Skin epidermis (tissue), 12 donors: Measurements from ENCODE around the gene NR6A1.

Experiments
- H3K27ac ChIP-seq, 21 experiments: fragments of 200-600 bp; sonication (generic) in 11 of 21; one replicate each; pipeline ENCODE4 v1.5.0; 2020; ENCODE audit warnings: mild to moderate bottlenecking in 3 of 21, inconsistent platforms in 2 of 21, moderate library complexity in 2 of 21
- H3K4me3 ChIP-seq, 7 experiments: fragments of 200-600 bp; sonication (generic) in 2 of 7; one replicate each; pipeline ENCODE4 v1.5.0; 2020; ENCODE audit warnings: inconsistent platforms in 2 of 7, mild to moderate bottlenecking in 2 of 7, moderate library complexity in 1 of 7

NR6A1 gene

GRCh38 chr9:124605258-124605657, 165.9 kb downstream of the NR6A1 start:
- H3K4me3 ChIP-seq: no peak overlapping the region
- no peak overlapping the region for H3K27ac ChIP-seq

GRCh38 chr9:124602632-124603031, 168.5 kb downstream of the NR6A1 start:
- H3K4me3 ChIP-seq: no peak overlapping the region
- peak overlapping the region in 10 of 21 experiments; percentile 1 to 72 (median 40) for H3K27ac ChIP-seq

DNA sequence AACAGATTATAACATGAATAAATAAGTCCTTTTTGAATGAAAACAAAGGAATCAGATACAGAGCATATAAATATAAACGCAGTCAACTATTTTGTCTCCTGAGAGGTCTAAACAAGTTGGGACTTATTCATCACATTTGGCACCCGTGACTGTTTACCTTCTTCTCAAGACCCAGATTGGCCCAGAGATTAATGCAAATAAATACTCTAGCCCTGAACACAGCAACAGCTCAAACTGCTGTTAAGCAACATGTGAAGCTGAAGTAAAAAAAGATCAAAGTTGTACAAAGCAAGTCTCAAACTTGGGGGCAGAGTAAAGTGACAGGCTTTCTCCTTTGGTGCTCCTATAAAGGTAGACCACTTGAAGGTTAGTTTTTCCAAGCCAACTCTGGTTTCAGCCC, 168.9 kb downstream of the NR6A1 start:
- no peak overlapping the region for H3K4me3 ChIP-seq
- peak overlapping the region in 10 of 21 experiments; percentile 1 to 72 (median 43) for H3K27ac ChIP-seq

GRCh38 chr9:124600407-124600806, 170.7 kb downstream of the NR6A1 start:
- Histone ChIP-seq H3K27ac (peak overlapping the region in 1 of 21 experiments; percentile 56), H3K4me3 (no peak overlapping the region)

DNA sequence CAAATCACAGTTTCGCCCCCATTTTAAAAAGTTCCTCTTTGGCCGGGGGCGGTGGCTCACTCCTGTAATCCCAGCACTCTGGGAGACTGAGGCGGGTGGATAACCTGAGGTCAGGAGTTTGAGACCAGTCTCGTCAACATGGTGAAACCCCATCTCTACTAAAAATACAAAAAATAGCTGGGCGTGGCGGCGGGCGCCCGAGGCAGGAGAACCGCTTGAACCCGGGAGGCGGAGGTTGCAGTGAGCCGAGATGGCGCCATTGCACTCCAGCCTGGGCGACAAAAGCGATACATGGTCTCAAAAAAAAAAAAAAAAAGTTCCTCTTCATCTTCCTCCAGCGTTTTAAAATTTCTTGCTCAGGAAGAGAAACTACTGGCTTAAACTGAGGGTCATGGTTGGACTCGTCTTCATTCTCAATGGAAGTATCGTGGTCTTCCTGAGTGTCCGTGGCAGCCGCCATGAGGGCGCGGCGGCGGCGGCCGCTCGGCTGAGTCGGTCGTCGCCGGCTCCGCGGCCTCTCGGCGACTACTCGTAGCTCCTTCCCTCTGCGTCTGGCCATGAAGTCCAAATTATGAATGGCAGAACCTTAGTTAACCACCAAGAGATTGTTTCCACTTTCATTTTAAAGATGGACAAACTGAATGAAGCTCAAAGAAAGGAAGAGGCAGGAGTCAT, 171.9 kb downstream of the NR6A1 start:
- H3K27ac ChIP-seq: no peak overlapping the region
- H3K4me3 ChIP-seq: no peak overlapping the region

GRCh38 chr9:124598048-124598447, 173.1 kb downstream of the NR6A1 start:
- H3K27ac ChIP-seq: no peak overlapping the region
- no peak overlapping the region for H3K4me3 ChIP-seq

DNA sequence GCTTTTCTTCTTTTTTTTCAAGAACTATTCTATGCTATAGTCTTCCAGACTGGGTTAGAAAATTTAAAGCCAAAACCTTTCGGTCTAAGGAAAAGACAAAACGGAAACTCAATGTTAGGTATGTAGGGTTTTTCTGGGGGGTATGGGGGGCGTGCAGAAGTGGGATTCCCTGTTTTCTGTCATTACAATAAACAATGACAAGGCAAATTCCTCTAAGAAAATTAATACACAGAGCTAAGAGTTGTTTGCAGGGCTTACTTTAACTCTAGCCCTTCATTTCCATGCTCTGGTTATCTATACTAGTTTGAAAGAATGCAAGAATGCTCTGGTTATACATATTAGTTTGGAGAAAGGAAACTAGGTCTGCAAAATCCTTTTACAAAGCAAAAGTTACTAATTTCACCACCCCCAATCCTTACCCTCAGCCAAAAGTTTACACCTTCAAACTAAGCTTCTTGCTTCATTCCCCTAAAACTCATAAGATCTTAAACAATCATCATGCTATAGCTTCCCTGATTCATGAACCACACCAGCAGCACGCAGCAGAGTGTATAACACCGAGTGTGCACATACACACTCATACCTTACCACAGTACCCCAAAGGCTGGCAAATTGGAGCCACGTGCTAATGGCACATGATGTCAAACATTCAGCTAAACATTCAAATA, 174.8 kb downstream of the NR6A1 start:
- no peak overlapping the region for H3K27ac ChIP-seq
- H3K4me3 ChIP-seq: no peak overlapping the region

- H3K4me3 ChIP-seq: no peak overlapping the region
Measured at GRCh38 chr9:124595743-124596142, 175.4 kb downstream of the NR6A1 start.

GRCh38 chr9:124594673-124595072, 176.4 kb downstream of the NR6A1 start:
- H3K4me3 ChIP-seq: no peak overlapping the region
- no peak overlapping the region for H3K27ac ChIP-seq

More at GRCh38 chr9:124595743-124596142, 175.4 kb downstream of the NR6A1 start:
- H3K27ac ChIP-seq: no peak overlapping the region

GRCh38 chr9:124594225-124594624, 176.9 kb downstream of the NR6A1 start:
- Histone ChIP-seq H3K27ac (no peak overlapping the region), H3K4me3 (no peak overlapping the region)

DNA sequence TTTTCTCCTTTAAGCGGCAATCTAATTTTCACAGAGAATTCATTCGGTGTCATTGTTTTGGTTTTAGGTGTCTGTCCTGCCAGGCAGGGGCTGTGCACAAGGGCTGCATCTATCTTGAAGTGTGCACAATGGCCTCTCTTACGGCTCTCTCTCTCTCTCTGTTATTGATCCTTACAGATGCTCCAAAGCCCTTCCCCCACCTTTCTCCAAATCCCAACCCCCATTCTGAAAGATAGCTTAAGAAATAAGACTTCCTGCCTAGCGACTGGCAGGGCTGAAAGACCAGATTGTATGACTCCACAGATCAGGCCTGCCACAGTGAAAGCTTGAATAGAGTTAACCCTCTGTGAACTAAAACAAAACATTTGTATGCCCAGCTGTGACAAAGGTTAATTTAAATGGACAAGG, 177.5 kb downstream of the NR6A1 start:
- Histone ChIP-seq H3K27ac (no peak overlapping the region), H3K4me3 (no peak overlapping the region)

GRCh38 chr9:124593200-124593599, 177.9 kb downstream of the NR6A1 start:
- Histone ChIP-seq H3K4me3 (no peak overlapping the region), H3K27ac (no peak overlapping the region)

- peak overlapping the region in 3 of 21 experiments; percentile 26 to 35 (median 27) for H3K27ac ChIP-seq
- no peak overlapping the region for H3K4me3 ChIP-seq
Measured at GRCh38 chr9:124590889-124591641, 180.0 kb downstream of the NR6A1 start.

GRCh38 chr9:124584631-124585030, 186.5 kb downstream of the NR6A1 start:
- Histone ChIP-seq H3K27ac (no peak overlapping the region), H3K4me3 (no peak overlapping the region)

DNA sequence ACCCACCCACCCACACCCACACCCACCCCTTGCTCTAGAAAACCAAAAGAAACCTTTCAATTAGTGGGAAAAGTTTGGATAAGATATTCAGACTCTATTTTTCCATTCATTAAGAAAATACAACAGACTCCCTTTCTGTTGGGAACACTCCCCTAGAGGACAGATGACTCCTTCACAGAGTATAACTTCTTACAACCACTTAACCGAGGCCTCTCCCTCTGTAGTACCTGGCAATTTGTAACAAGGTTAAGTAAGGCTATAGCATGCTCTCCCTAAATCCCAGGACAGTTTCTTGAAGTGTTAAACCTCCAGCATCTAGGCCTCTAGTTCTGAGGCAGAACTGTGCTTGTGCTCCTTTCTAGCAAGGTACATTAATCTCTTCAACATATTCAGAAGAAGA, 188.0 kb downstream of the NR6A1 start:
- H3K27ac ChIP-seq: no peak overlapping the region

DNA sequence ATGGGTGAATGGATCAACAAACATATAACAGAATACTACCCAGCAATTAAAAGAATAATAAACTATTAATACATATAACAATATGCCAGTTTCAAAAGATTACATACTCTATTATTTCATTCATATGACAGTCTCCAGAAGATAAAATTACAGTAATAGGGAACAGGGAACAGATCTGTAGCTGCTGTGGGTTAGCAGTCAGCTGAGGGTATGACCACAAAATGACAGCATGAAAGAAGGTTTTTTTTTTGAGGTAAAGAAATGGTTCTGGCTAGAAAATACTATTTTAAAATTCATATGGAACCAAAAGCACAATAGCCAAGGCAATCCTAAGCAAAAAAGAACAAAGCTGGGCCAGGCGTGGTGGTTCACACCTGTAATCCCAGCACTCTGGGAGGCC, 190.9 kb downstream of the NR6A1 start:
- Histone ChIP-seq H3K4me3 (no peak overlapping the region), H3K27ac (no peak overlapping the region)

More for the DNA sequence above, 188.0 kb downstream of the NR6A1 start:
- no peak overlapping the region for H3K4me3 ChIP-seq

DNA sequence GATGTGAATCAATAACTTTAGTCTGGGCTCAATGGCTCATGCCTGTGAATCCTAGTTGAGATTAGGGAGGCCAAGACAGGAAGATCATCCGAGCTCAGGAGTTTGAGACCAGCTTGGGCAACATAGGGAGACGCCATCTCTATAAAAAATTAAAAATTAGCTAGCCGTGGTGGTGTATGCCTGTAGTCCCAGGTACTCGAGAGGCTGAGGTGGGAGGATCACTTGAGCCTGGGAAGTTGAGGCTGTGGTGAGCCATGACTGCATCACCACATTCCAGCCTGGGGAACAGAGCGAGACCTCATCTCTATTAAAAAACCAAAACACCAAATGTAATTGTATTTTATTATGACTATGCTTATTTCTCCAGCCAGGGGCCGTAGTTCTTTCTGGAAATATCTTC, 194.4 kb downstream of the NR6A1 start:
- H3K27ac ChIP-seq: no peak overlapping the region

GRCh38 chr9:124574534-124575375, 196.4 kb downstream of the NR6A1 start:
- no peak overlapping the region for H3K27ac ChIP-seq
- no peak overlapping the region for H3K4me3 ChIP-seq

More for the DNA sequence above, 194.4 kb downstream of the NR6A1 start:
- H3K4me3 ChIP-seq: no peak overlapping the region

- Histone ChIP-seq H3K4me3 (no peak overlapping the region), H3K27ac (no peak overlapping the region)
Measured at GRCh38 chr9:124570942-124571666, 200.0 kb downstream of the NR6A1 start.
